Middle frontal gyrus (tissue), 1 donor: ENCODE measurements around the gene METTL8.
"Not testable (repeated sequence)": the region's sequence is repeated elsewhere in the genome, so short reads cannot be mapped to it uniquely, and the experiment has no call there.

ENCODE experiments used
- DNase-seq: peaks from one replicate; pipeline ENCODE4 v3.0.0-alpha.2; 2015; ENCODE audit warnings: low spot score; ENCODE audit errors: extremely low spot score

Gene METTL8

DNA sequence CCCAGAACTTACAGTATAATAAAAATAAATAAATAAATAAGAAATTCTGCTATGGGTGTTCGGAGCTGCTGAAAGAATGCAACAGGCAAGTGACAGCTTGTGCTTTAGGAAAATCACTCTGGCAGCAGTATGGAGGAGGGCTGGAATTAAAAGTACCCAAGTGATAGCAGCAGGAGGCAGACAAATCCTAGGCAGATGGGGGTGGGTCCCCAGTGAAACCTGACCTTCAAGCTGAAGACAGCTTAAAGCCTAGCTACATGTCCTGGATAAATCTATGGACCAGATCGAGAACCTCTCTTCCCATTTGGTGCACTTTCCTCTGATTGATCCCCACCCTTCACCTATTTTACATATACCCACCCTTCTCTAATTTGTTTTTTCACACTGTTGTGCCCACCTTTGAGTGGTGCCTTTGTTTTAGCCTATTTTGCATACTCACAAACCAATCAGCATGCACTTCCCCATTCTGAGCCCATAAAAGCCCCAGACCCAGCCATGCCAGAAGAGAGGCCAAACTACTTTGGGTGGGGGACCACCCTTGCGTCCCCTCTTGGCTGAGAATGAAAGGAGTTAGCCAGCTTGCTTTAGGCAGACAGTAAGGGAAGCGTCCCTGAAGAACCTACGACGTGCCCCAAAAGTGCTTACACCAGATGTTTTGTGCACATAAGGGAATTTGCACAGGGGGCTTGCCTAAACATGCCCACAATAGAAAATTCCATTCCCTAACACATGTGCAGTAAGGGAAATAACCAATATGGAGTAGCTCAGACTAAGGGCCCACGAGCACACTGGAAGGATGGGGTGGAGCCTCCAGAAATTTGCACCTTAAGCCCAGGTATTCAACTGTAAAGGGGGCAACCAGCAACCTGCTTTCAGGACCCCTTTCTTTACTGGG is 3.0 kb downstream of the METTL8 start:
- no peak for DNase-seq

DNA sequence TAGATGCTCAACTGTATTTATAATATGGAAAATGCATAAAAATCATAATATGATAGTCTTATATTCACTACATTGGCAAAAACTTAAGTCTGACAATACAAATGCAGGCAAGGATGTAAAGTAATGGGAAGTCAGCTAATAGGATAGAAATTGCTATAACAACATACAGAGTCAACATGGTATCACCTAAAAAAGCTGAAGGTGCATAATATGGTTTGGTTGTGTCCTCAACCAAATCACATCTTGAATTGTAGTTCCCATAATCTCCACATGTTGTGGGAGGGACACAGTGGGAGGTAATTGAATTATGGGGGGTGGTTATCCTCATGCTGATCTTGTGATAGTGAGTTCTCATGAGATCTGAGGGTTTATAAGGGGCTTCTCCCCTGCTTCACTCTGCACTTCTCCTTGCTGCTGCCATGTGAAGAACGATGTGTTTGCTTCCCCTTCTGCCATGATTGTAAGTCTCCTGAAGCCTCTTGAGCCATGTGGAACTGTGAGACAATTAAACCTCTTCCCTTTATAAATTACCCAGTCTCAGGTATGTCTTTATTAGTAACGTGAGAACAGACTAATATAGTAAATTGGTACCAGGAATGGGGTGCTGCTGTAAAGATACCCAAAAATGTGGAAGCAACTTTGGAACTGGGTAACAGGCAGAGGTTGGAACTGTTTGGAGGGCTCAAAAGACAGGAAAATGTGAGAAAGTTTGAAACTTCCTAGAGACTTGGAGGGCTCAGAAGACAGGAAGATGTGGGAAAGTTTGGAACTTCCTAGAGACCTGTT is 10.9 kb downstream of the METTL8 start:
- DNase-seq, result not testable (repeated sequence)

DNA sequence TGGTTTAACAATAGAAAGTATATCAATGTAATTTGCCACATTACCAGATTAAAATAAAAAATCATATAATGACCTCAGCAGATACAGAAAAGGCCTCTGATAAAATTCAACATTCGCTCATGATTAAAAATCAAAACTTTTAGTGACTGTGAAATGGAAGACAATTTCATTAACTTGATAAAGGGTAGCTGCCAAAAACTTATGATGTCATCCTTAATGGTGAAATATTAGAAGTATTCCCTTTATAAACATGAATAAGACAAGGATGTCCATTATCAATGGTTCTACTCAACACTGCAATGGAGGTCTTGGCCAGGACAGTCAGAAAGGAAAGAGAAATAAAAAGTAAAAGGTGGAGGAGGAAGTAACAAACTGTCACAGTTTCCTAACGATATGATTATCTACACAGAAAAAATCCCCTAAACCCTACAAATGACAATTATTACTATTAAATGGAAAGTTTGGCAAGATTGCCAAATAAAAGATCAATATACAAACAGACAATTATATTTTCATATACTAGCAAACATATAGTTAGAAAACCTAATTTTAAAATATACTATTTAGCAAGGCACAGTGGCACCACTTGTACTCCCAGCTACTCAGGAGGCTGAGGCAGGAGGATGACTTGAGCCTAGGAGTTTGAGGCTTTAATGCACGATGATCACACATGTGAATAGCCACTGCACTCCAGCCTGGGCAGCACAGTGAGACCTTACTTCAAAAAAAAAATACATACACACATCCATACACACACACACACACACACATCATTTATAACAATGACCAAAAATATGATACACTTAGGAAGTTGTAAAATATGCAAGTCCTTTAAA is 12.8 kb downstream of the METTL8 start:
- no peak for DNase-seq

DNA sequence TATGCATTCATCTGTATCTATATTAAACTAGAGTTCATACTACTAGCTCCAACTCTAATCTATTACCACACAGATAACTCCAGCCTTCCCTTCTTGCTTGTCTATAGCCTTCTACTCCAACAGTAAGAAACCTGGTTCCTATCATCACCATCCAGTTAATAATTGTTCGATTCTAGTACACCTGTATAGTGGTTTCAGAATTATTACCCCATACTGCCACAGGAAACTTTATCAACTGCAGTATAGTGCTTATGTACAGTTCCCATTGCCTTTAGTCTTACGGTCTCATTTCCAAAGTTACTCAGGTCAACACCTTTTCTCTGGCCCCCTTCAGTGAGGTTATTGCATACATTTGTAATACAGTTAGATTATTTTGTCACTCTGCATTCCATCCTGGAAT is 14.5 kb downstream of the METTL8 start:
- DNase-seq, result no peak

DNA sequence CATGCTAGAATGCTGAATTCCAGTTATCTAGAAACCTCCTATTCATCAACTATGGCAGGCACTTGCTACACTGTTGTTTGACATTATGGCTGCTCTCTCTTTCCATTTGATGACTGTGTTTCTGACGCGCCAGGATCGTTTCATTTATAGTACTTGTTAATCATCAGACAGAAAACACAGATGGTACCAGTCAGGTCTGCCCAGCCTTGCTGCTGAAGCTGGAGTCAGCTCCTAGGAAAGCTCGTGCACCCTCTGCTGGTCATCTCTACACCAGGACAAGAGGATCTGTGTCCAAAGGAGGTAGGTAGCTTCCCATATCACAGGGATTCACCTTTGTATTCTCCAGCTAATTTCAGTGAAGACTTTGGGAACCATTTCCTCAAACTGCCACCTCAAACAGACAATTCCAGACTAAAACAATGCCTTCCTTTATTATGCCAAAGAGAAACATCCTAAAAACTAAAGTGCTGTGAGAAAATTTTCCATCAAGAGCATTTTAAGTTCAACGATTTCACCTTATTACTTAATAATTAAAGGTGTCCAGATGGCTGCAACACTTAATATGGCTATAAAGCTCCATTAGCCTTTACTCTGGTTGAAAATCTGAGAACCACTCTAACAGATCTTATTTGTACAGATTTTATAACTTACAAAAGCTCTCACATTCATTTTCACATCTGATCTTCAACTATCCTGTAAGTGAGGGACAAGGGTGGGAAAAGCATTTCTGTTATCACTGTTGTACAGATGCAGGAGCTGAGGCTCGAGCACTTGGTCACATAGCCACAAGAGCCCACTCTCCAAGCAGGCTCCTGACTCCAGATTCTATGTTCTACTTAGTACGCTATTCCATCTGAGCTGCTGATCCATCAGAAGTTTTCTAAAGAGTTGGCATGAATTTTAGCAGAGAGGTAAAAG is 17.5 kb downstream of the METTL8 start:
- DNase-seq, result peak; percentile 67

DNA sequence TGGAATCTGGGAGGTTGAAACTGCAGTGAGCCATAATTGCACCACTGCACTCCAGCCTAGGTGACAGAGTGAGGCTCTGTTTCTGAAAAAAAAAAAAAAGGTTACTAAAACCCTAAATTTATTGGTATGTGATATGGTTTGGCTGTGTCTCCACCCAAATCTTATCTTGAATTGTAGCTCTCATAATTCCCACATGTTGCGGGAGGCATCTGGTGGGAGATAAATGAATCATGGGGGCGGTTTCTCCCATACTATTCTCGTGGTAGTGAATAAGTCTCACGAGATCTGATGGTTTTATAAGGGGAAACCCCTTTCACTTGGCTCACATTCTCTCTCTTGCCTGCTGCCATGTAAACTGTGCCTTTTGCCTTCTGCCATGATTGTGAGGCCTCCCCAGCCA is 19.1 kb downstream of the METTL8 start:
- DNase-seq, result not testable (repeated sequence)

DNA sequence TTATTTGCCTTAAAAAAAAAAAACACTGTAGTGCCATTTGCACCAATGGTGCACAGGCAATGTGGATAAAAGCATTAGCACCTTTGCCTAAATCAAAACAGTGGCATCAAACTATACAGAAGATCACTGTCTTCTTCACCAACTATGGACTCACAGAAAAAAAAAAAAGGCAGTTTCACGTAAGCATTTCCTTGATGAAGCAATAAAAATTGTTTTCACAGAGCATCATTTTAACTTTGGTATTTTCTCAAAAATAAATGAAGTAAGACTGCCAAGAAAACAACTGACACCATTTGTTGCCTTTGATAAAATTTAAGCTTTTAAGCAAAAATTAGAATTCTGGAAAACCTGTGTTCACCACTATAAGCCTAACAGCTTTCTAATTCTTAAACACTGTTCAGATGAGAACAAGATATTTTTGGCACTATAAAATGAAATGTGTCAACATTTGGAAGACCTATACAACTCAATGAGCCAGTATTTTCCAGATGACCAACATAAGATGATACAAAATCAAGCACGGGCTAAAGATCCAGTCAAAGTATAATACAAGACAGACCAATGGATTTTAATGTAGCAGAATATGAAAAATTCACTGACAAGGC is 21.1 kb downstream of the METTL8 start:
- no peak for DNase-seq

DNA sequence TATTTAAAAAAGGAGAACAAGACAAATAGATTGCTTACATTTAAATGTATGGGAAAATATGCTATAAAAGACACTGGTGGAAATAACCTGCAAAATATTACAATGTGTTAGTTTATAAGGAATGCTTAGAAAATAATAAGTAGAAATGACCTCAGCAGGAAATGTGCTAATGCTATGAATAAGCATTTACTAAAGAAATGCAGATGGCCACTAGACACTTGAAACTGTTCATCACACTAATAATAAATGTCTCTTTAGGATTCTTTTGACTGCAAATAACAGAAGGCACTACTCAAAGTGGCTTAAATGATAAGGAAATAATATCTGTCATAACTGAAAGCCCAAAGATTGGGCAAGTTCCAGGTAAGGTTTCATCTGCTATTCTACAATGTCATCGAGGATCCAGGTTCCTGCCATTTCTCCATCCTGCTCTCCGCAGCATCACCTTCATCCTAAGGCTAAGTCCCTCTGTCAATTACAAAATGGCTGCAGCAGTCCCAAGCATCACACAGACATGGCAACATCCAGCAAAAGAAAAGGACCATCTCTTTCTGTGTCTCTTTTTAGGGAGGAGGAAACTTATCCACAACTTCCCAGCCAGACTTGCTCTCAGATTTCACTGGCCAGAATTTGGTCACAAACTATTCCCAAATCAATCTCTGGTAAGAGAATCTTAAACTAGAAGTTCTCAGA is 21.9 kb downstream of the METTL8 start:
- DNase-seq, result no peak

DNA sequence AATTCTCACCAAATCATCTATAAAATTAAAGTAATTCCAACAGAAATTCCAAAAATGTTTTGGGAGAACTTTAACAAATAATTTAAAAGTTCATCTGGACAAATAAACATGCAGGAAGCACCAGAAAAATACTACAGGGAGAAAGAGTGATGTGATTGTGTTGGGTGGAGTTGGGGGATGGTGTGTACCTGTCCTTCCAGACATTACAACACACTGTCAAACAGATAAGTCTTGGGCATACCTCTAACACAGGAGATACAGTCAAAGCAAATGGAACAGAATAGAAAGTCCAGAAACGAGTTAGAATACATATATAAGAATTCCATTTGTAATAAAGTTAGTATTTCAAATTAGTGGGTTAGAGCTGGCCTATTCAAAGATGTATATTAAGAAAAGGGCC is 22.6 kb downstream of the METTL8 start:
- no peak for DNase-seq

DNA sequence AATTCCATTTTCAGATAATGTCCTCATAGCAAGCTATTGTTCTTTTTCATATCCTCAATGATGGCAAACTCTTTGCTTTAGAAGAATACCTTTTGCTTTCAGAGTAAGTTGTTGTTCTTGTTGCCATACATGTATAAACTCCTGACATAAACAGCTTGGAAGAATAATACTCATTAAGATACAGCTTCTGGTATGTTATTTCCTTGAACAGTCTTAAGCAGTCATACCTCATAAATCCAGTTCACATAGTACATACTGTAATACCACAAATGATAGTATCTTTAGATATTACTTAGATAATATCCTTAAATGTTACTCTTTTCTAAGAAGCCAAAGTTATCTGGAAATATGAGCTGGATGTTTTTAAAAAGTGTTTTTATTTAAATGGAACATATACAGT is 23.2 kb downstream of the METTL8 start:
- DNase-seq, result no peak

DNA sequence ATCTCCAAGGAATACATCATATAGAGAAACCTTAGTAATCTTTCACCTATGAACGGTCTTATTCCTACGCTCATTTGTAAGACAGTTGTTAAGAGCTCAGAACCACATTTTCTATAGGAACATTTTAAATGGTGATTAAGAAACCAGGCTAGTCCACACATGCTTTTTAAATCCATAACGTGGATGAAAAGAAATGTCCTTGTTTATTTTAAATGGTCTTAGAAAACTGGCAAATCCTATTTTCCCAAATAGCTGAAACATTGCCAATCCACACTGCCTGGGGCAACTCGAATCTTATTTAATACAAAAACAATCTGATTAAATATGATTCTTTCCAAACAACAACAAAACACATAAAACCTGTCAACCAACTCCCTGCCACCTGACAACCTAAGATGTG is 23.7 kb downstream of the METTL8 start:
- no peak for DNase-seq

DNA sequence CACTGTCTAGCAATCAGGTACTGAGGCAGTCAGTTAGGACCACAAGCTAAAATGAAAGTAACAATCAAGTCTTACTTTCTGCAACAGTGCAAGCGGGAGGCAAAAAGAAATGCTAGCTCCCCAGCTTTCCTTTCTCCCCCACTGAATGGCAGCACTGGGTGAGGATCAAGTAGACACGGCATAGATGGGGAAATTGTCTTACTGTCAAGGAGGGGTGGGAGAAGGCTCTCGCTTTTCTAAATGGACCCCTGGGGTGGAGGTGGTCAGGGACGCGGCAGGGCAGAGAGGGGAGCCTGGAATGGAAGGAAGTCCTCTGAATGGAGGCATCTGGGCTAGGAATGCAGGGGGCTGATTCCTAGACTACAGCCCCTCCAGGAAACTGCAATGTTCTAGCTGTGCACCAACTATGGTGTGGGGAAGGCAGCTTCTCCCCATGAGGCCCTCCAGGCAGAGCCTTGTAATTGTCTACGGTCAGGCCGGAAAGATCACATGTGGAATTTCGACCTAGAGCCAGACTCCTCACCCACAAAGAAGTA is 24.3 kb downstream of the METTL8 start:
- DNase-seq, result no peak

DNA sequence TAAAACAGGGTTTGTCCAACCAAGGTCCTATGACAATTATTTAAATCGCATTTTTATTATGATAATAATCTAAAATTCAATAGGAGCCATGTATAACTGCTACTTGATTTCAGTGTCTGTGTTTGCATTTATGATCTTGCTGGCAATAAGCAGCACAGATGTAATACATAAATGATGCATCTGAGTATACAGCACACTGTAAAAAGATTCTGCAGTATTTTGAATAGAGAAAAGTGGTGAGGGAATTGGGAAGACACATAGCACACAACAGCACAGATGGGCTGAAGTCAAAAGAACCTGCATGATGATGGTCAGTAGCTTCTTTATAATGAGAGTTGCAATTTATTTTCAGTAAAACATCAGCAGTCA is 26.1 kb downstream of the METTL8 start:
- DNase-seq, result no peak

DNA sequence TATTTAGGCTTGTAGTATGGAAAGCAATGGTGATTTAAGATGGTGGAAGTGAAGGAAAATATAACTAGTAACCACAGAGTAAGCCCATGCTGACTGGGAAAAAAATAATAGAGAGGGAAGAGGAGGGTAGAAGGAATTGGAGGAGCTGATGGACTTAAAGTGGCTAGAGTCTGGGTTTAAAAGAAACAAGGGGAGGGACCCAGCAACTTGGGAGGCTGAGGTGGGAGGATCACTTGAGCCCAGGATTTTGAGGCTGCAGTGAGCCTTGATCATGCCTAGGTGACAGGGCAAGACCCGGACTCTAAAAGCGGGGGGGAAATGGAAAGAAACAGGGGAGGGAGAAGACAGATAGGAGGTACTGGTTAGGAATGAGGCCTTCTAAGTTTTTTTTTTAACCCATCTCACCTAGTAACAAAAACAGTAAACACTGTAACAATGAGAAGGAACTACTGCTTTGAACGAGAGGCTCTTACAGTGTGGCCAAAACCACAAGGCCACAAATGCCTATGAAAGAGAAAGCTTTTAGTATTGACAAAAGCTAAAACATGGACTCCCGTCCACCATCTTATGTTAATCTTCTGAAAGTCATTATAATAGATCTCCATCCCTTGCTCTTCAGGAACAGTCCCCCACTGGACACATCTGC is 26.6 kb downstream of the METTL8 start:
- no peak for DNase-seq

DNA sequence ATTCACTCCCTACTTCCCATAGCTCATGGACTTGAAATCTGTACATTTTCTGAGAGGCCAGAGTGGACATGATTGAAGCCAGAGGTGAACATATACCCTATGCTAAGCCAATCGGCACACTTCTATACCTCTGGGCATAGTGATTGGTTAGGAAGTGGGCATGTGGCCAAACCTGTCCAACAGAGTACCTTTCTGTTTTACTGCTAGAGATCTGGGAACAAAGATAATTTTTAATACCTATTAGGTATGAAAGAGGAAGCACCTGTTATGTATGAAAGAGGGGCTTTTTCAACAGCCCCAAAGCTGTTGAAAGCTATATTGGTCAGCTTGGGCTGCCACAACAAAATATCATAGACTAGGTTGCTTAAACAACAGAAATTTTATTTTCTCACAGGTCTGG is 27.7 kb downstream of the METTL8 start:
- DNase-seq, result no peak

DNA sequence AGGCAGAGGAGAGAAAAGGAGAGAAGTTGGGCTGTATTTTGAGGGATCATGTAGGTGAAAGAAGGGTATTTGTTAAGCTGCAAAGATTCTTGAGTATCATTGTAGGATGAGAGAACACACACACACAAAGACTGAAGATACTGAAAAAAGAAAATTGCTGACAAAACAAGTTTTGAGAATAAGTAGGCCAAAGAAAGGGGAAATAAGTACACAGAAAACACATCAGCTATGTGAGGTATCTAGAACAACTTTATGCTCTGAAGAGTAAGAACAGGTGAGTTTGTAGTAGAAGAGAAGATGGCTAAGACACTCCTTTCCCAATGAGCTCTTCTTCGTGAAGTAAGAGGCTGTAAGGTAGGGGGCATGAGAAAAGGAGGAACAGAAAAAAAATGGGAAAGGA is 28.2 kb downstream of the METTL8 start:
- DNase-seq, result no peak

DNA sequence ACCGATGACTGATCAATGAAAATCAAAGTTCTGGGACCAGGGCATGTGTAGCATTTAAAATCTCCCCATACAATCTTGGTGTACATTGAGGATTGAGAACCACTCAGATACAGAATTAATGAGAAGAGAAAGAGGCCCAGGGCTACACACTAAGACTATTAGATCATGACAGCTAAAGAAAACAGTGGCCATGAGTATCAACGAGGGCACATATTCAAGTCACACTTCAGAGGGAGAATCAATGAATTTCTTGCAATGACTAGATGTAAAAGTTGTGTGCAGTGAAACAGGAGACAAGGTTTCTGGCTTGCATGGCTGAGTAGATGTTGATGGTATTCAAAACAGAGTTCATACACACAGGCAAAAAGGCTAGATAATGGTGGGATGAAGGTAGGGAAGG is 29.1 kb downstream of the METTL8 start:
- DNase-seq, result no peak

DNA sequence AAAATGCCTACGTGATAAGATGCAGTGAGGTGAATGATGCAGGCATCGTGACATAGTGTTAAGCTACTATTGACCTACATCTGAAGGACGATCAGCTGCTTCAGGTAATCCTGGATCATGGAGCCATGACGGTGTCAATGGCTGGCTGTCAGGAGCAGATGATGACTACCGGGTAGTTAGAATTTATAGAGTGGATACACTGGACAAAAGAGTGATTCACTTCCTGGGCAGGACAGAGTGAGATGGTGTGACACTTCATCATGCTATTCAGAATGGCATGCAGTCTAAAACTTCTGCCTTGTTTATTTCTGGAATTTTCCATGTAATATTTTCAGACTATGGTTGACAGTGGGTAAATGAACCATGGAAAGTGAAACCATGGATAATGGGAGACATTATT is 29.5 kb downstream of the METTL8 start:
- DNase-seq, result no peak
